H1 (cell line): ENCODE results near the gene NGFR.

ENCODE experiments used
- EP300 ChIP-seq, 2 experiments: IDR thresholded peaks; 1 replicate in 1 of 2; 2 replicates in 1 of 2; pipeline ENCODE4 v1.6.1; 2011 to 2012; ENCODE audit warnings: low read depth in 2 of 2, low read length in 2 of 2, mild to moderate bottlenecking in 2 of 2, borderline replicate concordance in 1 of 2, inconsistent platforms in 1 of 2, moderate library complexity in 1 of 2
- EZH2 ChIP-seq: fragments of 200-600 bp; sonication (generic); IDR thresholded peaks from 2 replicates; pipeline ENCODE4 v1.7.1; 2012; ENCODE audit warnings: low read depth, mild to moderate bottlenecking, moderate library complexity, low read length, inconsistent platforms; ENCODE audit not compliant: severe bottlenecking
- KDM1A ChIP-seq: fragments of 200-600, 300-600 bp; sonication (generic); IDR thresholded peaks from 2 replicates; pipeline ENCODE4 v1.7.1; 2016; ENCODE audit warnings: mild to moderate bottlenecking, low read length, borderline replicate concordance
- RAD21 ChIP-seq, 2 experiments: IDR thresholded peaks in 1 of 2; conservative IDR thresholded peaks in 1 of 2; 2 replicates each; pipeline ENCODE4 v1.6.1; 2011; ENCODE audit warnings: low read depth in 2 of 2, low read length in 2 of 2, improper control_type of control experiment in 1 of 2, inconsistent platforms in 1 of 2, mild to moderate bottlenecking in 1 of 2, moderate library complexity in 1 of 2
- RFX5 ChIP-seq: IDR thresholded peaks from 2 replicates; pipeline ENCODE4 v1.6.1; 2011; ENCODE audit warnings: low read depth, low read length, improper control_type of control experiment, borderline replicate concordance
- TF ChIP-seq, protein P1 (sequence below), 3 experiments: IDR thresholded peaks; 1 replicate in 2 of 3; 2 replicates in 1 of 3; pipeline versions ENCODE4 v1.5.1 to v1.6.1; 2011; ENCODE audit warnings: low read length in 3 of 3, mild to moderate bottlenecking in 3 of 3, inconsistent platforms in 2 of 3, low read depth in 1 of 3, moderate library complexity in 1 of 3; ENCODE audit not compliant: insufficient read depth in 1 of 3; ENCODE audit errors: control extremely low read depth in 1 of 3

- no peak for TF ChIP-seq EP300 (IDR thresholded peaks at IDR 0.05; ENCODE audit: borderline replicate concordance in 1 of 2, low read depth in 2 of 2, low read length in 2 of 2)
- TF ChIP-seq, protein P1, sequence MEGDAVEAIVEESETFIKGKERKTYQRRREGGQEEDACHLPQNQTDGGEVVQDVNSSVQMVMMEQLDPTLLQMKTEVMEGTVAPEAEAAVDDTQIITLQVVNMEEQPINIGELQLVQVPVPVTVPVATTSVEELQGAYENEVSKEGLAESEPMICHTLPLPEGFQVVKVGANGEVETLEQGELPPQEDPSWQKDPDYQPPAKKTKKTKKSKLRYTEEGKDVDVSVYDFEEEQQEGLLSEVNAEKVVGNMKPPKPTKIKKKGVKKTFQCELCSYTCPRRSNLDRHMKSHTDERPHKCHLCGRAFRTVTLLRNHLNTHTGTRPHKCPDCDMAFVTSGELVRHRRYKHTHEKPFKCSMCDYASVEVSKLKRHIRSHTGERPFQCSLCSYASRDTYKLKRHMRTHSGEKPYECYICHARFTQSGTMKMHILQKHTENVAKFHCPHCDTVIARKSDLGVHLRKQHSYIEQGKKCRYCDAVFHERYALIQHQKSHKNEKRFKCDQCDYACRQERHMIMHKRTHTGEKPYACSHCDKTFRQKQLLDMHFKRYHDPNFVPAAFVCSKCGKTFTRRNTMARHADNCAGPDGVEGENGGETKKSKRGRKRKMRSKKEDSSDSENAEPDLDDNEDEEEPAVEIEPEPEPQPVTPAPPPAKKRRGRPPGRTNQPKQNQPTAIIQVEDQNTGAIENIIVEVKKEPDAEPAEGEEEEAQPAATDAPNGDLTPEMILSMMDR (IDR thresholded peaks at IDR 0.05; ENCODE audit: control extremely low read depth in 1 of 3, insufficient read depth in 1 of 3, low read depth in 1 of 3, low read length in 3 of 3) = no peak
- TF ChIP-seq RAD21 (IDR thresholded peaks at IDR 0.05 in 1 of 2, conservative IDR thresholded peaks at IDR 0.05 in 1 of 2; ENCODE audit: low read depth in 2 of 2, low read length in 2 of 2) = no peak
- TF ChIP-seq KDM1A = no peak
- TF ChIP-seq EZH2 = no peak
- no peak for TF ChIP-seq RFX5
These were observed 38.7 kb upstream of the NGFR start for GRCh38 chr17:49456183-49456965.
